Parathyroid adenoma (tissue), 2 donors: Measurements from ENCODE around the gene ELK3.

ENCODE experiments used
- H2AFZ ChIP-seq: fragments of 300-600 bp; sonication (generic); one replicate; pipeline ENCODE4 v1.7.0; 2017; ENCODE audit warnings: antibody characterized with exemption, mild to moderate bottlenecking
- H3K27ac ChIP-seq: fragments of 300-600 bp; sonication (generic); one replicate; pipeline ENCODE4 v1.7.0; 2017
- H3K27me3 ChIP-seq: fragments of 300-600 bp; sonication (generic); one replicate; pipeline ENCODE4 v1.7.0; 2017; ENCODE audit warnings: low read length; ENCODE audit not compliant: control insufficient read depth, insufficient read depth
- H3K36me3 ChIP-seq: fragments of 300-600 bp; sonication (generic); one replicate; pipeline ENCODE4 v1.7.0; 2017; ENCODE audit warnings: low read length; ENCODE audit not compliant: control insufficient read depth, insufficient read depth
- H3K4me1 ChIP-seq: fragments of 300-600 bp; sonication (generic); one replicate; pipeline ENCODE4 v1.7.0; 2017; ENCODE audit warnings: control low read depth
- H3K4me2 ChIP-seq: fragments of 300-600 bp; sonication (generic); one replicate; pipeline ENCODE4 v1.7.0; 2017; ENCODE audit warnings: low read length
- H3K4me3 ChIP-seq: fragments of 300-600 bp; sonication (generic); one replicate; pipeline ENCODE4 v1.7.0; 2017; ENCODE audit warnings: low read depth, low read length
- H3K79me2 ChIP-seq: fragments of 300-600 bp; sonication (generic); one replicate; pipeline ENCODE4 v1.7.0; 2017; ENCODE audit warnings: control low read depth
- H3K9ac ChIP-seq: fragments of 300-600 bp; sonication (generic); one replicate; pipeline ENCODE4 v1.7.0; 2017; ENCODE audit warnings: mild to moderate bottlenecking
- H3K9me3 ChIP-seq: fragments of 300-600 bp; sonication (generic); one replicate; pipeline ENCODE4 v1.7.0; 2017; ENCODE audit warnings: low read length; ENCODE audit not compliant: control insufficient read depth
- TF ChIP-seq, protein P1 (sequence below): fragments of 300-600 bp; sonication (generic); IDR thresholded peaks from one replicate; pipeline ENCODE4 v1.7.0; 2017; ENCODE audit warnings: antibody characterized with exemption, mild to moderate bottlenecking
- donor health status: primary hyperparathyroidism.

Gene ELK3

DNA sequence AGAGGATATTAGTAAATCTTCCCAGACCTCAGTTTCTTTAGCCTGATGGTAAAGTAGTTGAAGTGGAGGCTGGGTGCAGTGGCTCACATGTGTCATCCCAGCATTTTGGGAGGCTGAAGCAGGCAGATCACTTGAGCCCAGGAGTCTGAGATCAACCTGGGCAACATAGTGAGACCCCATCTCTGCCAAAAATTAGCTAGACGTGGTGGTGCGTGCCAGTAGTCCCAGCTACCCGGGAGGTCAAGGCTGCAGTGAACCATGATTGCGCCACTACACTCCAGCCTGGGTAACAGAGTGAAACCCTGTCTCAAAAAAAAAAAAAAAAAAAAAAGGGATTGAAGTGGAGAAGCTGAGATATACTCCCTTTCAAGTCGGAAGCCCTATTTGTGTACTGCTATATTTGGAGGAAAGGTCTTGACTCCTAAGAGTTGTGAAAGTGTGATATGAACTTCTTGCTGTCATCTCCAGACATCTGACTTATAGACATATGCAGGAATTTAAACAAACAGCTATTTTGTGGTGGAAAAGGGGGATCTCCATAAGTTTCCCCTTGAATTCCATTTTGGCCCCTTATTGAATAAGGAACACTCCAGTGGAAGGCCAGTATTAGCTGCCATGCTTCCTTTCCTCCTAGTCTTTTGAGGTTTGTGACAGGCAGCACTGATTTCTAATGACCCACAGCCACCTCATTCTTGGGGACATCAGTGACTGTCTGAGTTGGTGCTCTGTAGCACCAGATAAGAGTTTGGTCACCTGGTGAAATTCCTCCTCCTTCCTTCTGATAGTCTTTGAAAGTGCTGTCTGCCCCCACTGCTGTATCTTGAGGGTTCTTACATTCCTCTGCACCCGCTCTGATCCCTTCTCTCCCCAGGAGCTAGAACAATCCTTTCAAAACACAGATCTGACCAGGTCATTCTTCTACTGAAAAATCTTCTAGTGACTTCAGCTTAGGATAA lies 7.4 kb downstream of the ELK3 start:
- H3K9ac ChIP-seq = no peak overlapping the region
- no peaks in the 10 kb centered on the region for H3K27me3 ChIP-seq
- no peaks in the 10 kb centered on the region for H3K79me2 ChIP-seq
- TF ChIP-seq, protein P1, sequence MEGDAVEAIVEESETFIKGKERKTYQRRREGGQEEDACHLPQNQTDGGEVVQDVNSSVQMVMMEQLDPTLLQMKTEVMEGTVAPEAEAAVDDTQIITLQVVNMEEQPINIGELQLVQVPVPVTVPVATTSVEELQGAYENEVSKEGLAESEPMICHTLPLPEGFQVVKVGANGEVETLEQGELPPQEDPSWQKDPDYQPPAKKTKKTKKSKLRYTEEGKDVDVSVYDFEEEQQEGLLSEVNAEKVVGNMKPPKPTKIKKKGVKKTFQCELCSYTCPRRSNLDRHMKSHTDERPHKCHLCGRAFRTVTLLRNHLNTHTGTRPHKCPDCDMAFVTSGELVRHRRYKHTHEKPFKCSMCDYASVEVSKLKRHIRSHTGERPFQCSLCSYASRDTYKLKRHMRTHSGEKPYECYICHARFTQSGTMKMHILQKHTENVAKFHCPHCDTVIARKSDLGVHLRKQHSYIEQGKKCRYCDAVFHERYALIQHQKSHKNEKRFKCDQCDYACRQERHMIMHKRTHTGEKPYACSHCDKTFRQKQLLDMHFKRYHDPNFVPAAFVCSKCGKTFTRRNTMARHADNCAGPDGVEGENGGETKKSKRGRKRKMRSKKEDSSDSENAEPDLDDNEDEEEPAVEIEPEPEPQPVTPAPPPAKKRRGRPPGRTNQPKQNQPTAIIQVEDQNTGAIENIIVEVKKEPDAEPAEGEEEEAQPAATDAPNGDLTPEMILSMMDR = no peak
- no peak overlapping the region for H3K4me2 ChIP-seq
- no peaks in the 10 kb centered on the region for H3K4me1 ChIP-seq
- no peak overlapping the region for H2AFZ ChIP-seq
- H3K9me3 ChIP-seq = no peaks in the 10 kb centered on the region
- no peak overlapping the region for H3K4me3 ChIP-seq
- H3K36me3 ChIP-seq = no peaks in the 10 kb centered on the region
- no peak overlapping the region for H3K27ac ChIP-seq

GRCh38 chr12:96204381-96204780 lies 10.2 kb downstream of the ELK3 start:
- H3K9ac ChIP-seq = no peak overlapping the region
- no peak overlapping the region for H3K4me2 ChIP-seq
- no peak overlapping the region for H3K27ac ChIP-seq
- no peaks in the 10 kb centered on the region for H3K27me3 ChIP-seq
- H3K9me3 ChIP-seq = no peaks in the 10 kb centered on the region
- TF ChIP-seq, protein P1 = no peak
- no peaks in the 10 kb centered on the region for H3K79me2 ChIP-seq
- no peak overlapping the region for H3K4me3 ChIP-seq
- no peaks in the 10 kb centered on the region for H3K4me1 ChIP-seq
- H2AFZ ChIP-seq = no peak overlapping the region
- no peaks in the 10 kb centered on the region for H3K36me3 ChIP-seq

DNA sequence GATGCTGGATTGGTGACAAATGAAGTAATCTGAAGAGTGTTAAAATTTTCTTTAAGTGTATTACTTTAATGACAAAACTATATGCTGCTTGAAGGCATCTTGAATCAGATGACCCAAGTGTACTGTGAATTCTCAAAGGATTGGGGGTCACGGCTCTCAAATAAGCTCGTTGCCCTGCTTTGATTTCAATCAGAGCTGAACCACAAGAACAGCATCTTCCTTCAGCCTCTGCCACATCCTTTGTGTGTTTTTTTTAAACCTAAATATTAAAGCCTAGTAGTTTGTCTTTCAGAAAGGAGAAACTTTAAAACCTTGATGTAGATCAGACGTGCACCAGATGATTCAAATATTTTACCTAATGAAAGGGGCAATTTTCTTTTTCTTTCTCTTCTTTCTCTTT lies 11.7 kb downstream of the ELK3 start:
- Histone ChIP-seq H3K27ac (no peak overlapping the region), H2AFZ (no peak overlapping the region), H3K9me3 (no peaks in the 10 kb centered on the region), H3K4me1 (no peaks in the 10 kb centered on the region), H3K4me2 (no peak overlapping the region), H3K27me3 (no peaks in the 10 kb centered on the region), H3K9ac (no peak overlapping the region), H3K79me2 (no peaks in the 10 kb centered on the region), H3K4me3 (no peak overlapping the region), H3K36me3 (no peaks in the 10 kb centered on the region)
- TF ChIP-seq, protein P1 = no peak

DNA sequence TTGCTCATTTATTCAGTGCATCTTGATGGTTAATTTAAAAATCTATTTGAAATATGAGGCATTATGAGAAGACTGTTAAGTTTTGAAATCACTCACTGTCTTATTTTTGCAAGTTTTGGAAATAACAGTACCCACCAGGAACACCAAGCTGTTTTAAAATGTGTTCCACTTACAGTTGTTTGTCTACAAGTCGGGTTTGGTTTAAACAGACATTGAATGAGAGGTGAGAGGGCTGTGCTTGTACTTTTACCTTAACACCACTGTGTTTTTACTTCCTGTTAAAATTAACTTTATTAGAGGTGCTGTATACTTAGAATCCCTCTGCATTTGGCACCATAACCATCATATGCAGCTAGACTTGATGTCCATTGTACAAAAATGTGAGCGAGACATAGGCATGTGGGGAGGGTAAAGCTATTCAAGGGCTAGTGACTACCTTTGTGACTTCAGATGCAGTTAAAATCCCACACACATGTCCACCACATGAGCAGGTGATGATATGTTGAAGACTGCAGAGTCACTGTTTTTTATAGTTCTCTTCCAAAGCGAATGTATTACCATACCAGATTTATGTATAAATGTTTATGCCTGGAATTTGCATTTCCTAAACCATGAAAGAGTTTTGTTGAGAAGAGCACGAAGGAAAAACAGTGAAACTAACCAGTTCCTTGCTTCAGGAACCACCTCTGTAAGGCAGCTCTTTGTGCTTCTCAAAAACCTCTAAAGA lies 12.9 kb downstream of the ELK3 start:
- Histone ChIP-seq H3K27ac (no peak overlapping the region), H3K9me3 (no peaks in the 10 kb centered on the region), H3K4me2 (no peak overlapping the region), H2AFZ (no peak overlapping the region), H3K27me3 (no peaks in the 10 kb centered on the region), H3K9ac (no peak overlapping the region), H3K79me2 (no peaks in the 10 kb centered on the region), H3K4me3 (no peak overlapping the region), H3K36me3 (no peaks in the 10 kb centered on the region), H3K4me1 (no peaks in the 10 kb centered on the region)
- TF ChIP-seq, protein P1 = no peak
